Measurements from ENCODE around the gene ATP11B.

DNA sequence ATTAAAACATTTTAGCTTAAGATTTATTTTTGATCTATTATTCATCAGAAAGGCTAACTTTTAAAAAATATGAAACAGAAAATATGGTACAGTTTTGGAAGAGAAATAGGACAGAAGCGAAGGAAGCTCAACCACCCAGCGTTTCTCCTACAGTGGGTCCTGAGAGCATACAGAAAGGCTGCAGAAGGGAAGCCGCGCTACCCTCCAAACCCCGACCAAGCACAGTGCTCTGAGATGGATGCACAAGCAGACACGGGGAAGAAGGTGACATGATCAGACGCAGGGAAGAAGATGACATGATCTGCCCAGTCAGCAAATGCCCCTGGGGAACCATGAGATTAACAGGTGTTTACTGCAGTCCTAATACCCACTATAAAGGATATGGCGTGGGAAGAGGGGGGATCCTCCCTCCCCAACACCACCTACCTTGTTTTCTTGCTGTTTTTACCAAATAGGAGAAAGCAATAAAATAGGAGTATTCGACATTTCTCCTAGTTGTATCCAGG is 172.6 kb downstream of the ATP11B start:
- TF ChIP-seq CTCF (IDR thresholded peaks at IDR 0.05; ENCODE audit: low read depth, low read length, poor library complexity, severe bottlenecking) (no peak), EZH2phosphoT487 (IDR thresholded peaks at IDR 0.05; ENCODE audit: borderline replicate concordance, low read length) (no peak)
